K562 (cell line): ENCODE measurements around the gene PSMD13. TPM values are rescaled to one million over a fixed set of nuclear protein-coding genes. Genes with fewer than 3 reads are reported as not detected.

ENCODE experiments used
- BRCA1 ChIP-seq, 2 experiments: fragments of 450-650 bp in 1 of 2; sonication (generic) in 1 of 2; formaldehyde crosslinking in 1 of 2; IDR thresholded peaks; 2 replicates each; pipeline versions ENCODE4 v1.5.0 to v1.6.1; 2017 to 2020; ENCODE audit warnings: mild to moderate bottlenecking in 1 of 2, missing genetic modification reagents in 1 of 2
- CCNT2 ChIP-seq: IDR thresholded peaks from 2 replicates; pipeline ENCODE4 v1.6.1; 2011; ENCODE audit warnings: borderline replicate concordance, low read depth, mild to moderate bottlenecking, moderate library complexity, mixed read lengths, low read length; ENCODE audit not compliant: insufficient read length; ENCODE audit errors: extremely low read depth
- CREB1 ChIP-seq, 2 experiments: sonication (generic) in 1 of 2; formaldehyde crosslinking in 1 of 2; IDR thresholded peaks; 2 replicates each; pipeline versions ENCODE4 v1.6.1 to v1.8.0; 2012 to 2022; ENCODE audit warnings: inconsistent platforms in 1 of 2, mild to moderate bottlenecking in 1 of 2, missing genetic modification reagents in 1 of 2, moderate library complexity in 1 of 2
- GTF2E2 ChIP-seq: fragments of 200-800 bp; sonication (Bioruptor generic); IDR thresholded peaks from 2 replicates; pipeline ENCODE4 v1.6.1; 2016; ENCODE audit warnings: missing genetic modification characterization, missing compliant biosample characterization
- MYC ChIP-seq, 2 experiments: fragments of 250-450 bp in 1 of 2; sonication (Bioruptor Pico) in 1 of 2; IDR thresholded peaks; 2 replicates each; pipeline versions ENCODE4 v1.5.1 to v1.6.1; 2012 to 2021; ENCODE audit warnings: low read depth in 2 of 2, borderline replicate concordance in 1 of 2, improper control_type of control experiment in 1 of 2, low read length in 1 of 2, mild to moderate bottlenecking in 1 of 2, moderate library complexity in 1 of 2
- NR4A1 ChIP-seq, 2 experiments: fragments of 250-450 bp in 1 of 2; fragments of 450-650 bp in 1 of 2; sonication (Bioruptor Pico) in 1 of 2; IDR thresholded peaks; 2 replicates each; pipeline versions ENCODE4 v1.4.0 to v1.6.1; 2016 to 2020; ENCODE audit warnings: mild to moderate bottlenecking in 2 of 2, missing compliant biosample characterization in 1 of 2, missing genetic modification characterization in 1 of 2, moderate library complexity in 1 of 2
- PCBP1 ChIP-seq: fragments of 200-400 bp; formaldehyde crosslinking; IDR thresholded peaks from 2 replicates; pipeline ENCODE4 v1.6.1; 2018; ENCODE audit warnings: mild to moderate bottlenecking, low read depth, low read length; ENCODE audit not compliant: poor library complexity, severe bottlenecking
- RBM14 ChIP-seq: fragments of 200-400 bp; formaldehyde crosslinking; IDR thresholded peaks from 2 replicates; pipeline ENCODE4 v1.6.1; 2018; ENCODE audit warnings: low read depth, mild to moderate bottlenecking, low read length, moderate library complexity, borderline replicate concordance; ENCODE audit not compliant: insufficient read depth
- SIRT6 ChIP-seq: IDR thresholded peaks from one replicate; pipeline ENCODE4 v1.6.1; 2012; ENCODE audit warnings: low read depth, mild to moderate bottlenecking, control low read depth, inconsistent platforms, low read length, moderate library complexity
- WHSC1 ChIP-seq: IDR thresholded peaks from one replicate; pipeline ENCODE4 v1.6.1; 2012; ENCODE audit warnings: low read length, control low read depth, inconsistent platforms
- ZC3H4 ChIP-seq: sonication (generic); formaldehyde crosslinking; IDR thresholded peaks from 2 replicates; pipeline ENCODE4 v1.9.0; 2021; ENCODE audit warnings: missing genetic modification reagents, borderline replicate concordance
- ZNF12 ChIP-seq: sonication (generic); formaldehyde crosslinking; IDR thresholded peaks from 2 replicates; pipeline ENCODE4 v1.4.0; 2020; ENCODE audit warnings: mild to moderate bottlenecking, missing genetic modification reagents
- ZNF174 ChIP-seq: fragments of 250-450 bp; sonication (Bioruptor Pico); IDR thresholded peaks from 2 replicates; pipeline ENCODE4 v1.4.0; 2020; ENCODE audit warnings: mild to moderate bottlenecking
- ZNF197 ChIP-seq: fragments of 200-800 bp; sonication (Bioruptor generic); IDR thresholded peaks from 2 replicates; pipeline ENCODE4 v1.6.1; 2016; ENCODE audit warnings: low read depth, missing genetic modification characterization, missing compliant biosample characterization
- polyA plus RNA-seq, 8 experiments: library from polyadenylated mRNA; depleted of rRNA in 4 of 8; stranded (reverse) in 5 of 8; unstranded in 3 of 8; fragments of >200 nt; fragmentation: Nextera tagmentation in 2 of 8; fragmentation: Illumina TruSeq in 1 of 8; extraction: Ambion mirVana in 2 of 8; extraction: Trizol in 1 of 8; gene quantifications; 2 replicates each; pipeline versions ENCODE4 v1.2.1 to v1.2.3, GENCODE V29; 2011 to 2014; ENCODE audit warnings: inconsistent platforms in 1 of 8, missing spikeins in 1 of 8
- total RNA-seq, 7 experiments: library from RNA; depleted of rRNA in 6 of 7; stranded (reverse); fragments of >200 nt in 6 of 7; fragmentation: Illumina TruSeq in 2 of 7; extraction: Trizol in 2 of 7; gene quantifications; 2 replicates each; pipeline versions ENCODE4 v1.2.1 to v1.2.3, GENCODE V29; 2011 to 2021; ENCODE audit warnings: low replicate concordance in 1 of 7
- TF ChIP-seq, protein P1 (sequence below): sonication (generic); formaldehyde crosslinking; IDR thresholded peaks from 2 replicates; pipeline ENCODE4 v1.8.0; 2023; ENCODE audit warnings: missing genetic modification reagents, mild to moderate bottlenecking, borderline replicate concordance
- TF ChIP-seq, protein P2 (sequence below), 2 experiments: IDR thresholded peaks; 2 replicates each; pipeline ENCODE4 v1.6.1; 2011; ENCODE audit warnings: borderline replicate concordance in 1 of 2, control low read depth in 1 of 2, low read depth in 1 of 2, low read length in 1 of 2, mild to moderate bottlenecking in 1 of 2, mixed read lengths in 1 of 2, moderate library complexity in 1 of 2; ENCODE audit not compliant: insufficient read depth in 1 of 2, insufficient read length in 1 of 2, poor library complexity in 1 of 2, severe bottlenecking in 1 of 2; ENCODE audit errors: extremely low read depth in 1 of 2

The PSMD13 gene
- total and polyA plus RNA-seq, 9 of the 15 experiments (the other 6 are each of a cell fraction or from before 2014, with no cell fraction given): 185 to 383 (median 267) TPM

DNA sequence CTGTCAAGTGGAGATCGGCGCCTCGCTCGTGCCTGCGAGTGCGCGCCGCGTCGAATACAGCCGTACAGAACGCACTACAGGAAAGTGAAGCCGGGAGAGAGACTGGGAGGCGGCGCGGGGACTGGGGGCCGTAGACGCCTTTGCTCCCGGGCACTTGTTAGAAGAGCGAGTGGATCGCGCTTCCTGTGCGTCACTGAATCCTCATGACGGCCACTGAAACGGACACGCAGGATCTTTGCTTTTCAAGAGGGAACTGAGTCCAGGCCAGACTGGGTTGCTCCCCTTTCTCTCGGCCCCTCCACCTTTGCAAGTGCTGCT is 29.0 kb upstream of the PSMD13 start (continued):
- TF ChIP-seq, protein P1, sequence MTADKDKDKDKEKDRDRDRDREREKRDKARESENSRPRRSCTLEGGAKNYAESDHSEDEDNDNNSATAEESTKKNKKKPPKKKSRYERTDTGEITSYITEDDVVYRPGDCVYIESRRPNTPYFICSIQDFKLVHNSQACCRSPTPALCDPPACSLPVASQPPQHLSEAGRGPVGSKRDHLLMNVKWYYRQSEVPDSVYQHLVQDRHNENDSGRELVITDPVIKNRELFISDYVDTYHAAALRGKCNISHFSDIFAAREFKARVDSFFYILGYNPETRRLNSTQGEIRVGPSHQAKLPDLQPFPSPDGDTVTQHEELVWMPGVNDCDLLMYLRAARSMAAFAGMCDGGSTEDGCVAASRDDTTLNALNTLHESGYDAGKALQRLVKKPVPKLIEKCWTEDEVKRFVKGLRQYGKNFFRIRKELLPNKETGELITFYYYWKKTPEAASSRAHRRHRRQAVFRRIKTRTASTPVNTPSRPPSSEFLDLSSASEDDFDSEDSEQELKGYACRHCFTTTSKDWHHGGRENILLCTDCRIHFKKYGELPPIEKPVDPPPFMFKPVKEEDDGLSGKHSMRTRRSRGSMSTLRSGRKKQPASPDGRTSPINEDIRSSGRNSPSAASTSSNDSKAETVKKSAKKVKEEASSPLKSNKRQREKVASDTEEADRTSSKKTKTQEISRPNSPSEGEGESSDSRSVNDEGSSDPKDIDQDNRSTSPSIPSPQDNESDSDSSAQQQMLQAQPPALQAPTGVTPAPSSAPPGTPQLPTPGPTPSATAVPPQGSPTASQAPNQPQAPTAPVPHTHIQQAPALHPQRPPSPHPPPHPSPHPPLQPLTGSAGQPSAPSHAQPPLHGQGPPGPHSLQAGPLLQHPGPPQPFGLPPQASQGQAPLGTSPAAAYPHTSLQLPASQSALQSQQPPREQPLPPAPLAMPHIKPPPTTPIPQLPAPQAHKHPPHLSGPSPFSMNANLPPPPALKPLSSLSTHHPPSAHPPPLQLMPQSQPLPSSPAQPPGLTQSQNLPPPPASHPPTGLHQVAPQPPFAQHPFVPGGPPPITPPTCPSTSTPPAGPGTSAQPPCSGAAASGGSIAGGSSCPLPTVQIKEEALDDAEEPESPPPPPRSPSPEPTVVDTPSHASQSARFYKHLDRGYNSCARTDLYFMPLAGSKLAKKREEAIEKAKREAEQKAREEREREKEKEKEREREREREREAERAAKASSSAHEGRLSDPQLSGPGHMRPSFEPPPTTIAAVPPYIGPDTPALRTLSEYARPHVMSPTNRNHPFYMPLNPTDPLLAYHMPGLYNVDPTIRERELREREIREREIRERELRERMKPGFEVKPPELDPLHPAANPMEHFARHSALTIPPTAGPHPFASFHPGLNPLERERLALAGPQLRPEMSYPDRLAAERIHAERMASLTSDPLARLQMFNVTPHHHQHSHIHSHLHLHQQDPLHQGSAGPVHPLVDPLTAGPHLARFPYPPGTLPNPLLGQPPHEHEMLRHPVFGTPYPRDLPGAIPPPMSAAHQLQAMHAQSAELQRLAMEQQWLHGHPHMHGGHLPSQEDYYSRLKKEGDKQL (CRISPR knock-in tag): 0 out of 2 replicates have a peak, but pooled peaks have one; percentile 62
- no peak for TF ChIP-seq BRCA1 (IDR thresholded peaks at IDR 0.05)
- TF ChIP-seq BRCA1 (CRISPR knock-in tag; IDR thresholded peaks at IDR 0.05): 0 out of 2 replicates have a peak, but pooled peaks have one; percentile 4
- TF ChIP-seq ZNF174 (CRISPR knock-in tag): no peak
- TF ChIP-seq CREB1 (IDR thresholded peaks at IDR 0.05): no peak; the same call in 1 of the 2 replicates
- TF ChIP-seq CREB1 (CRISPR knock-in tag; IDR thresholded peaks at IDR 0.05): peak; percentile 22; the same call in 1 of the 2 replicates
- TF ChIP-seq, protein P2, sequence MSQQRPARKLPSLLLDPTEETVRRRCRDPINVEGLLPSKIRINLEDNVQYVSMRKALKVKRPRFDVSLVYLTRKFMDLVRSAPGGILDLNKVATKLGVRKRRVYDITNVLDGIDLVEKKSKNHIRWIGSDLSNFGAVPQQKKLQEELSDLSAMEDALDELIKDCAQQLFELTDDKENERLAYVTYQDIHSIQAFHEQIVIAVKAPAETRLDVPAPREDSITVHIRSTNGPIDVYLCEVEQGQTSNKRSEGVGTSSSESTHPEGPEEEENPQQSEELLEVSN (IDR thresholded peaks at IDR 0.05; ENCODE audit: borderline replicate concordance in 1 of 2, extremely low read depth in 1 of 2, insufficient read depth in 1 of 2, insufficient read length in 1 of 2, low read depth in 1 of 2, low read length in 1 of 2, poor library complexity in 1 of 2, severe bottlenecking in 1 of 2): peak; percentile 14 to 39
- 0 out of 2 replicates have a peak, but pooled peaks have one; percentile 7 for TF ChIP-seq ZNF197 (CRISPR knock-in tag)
- TF ChIP-seq ZNF12 (CRISPR knock-in tag): 0 out of 2 replicates have a peak, but pooled peaks have one; percentile 58
- TF ChIP-seq MYC (IDR thresholded peaks at IDR 0.05; ENCODE audit: low read depth, low read length): no peak
- TF ChIP-seq MYC (CRISPR knock-in tag; IDR thresholded peaks at IDR 0.05; ENCODE audit: borderline replicate concordance, low read depth): peak; percentile 60; the same call in 1 of the 2 replicates
- TF ChIP-seq WHSC1: no peak
- TF ChIP-seq CCNT2: peak; percentile 4
- TF ChIP-seq RBM14: 0 out of 2 replicates have a peak, but pooled peaks have one; percentile 53
- 0 out of 2 replicates have a peak, but pooled peaks have one; percentile 65 for TF ChIP-seq ZC3H4 (CRISPR knock-in tag)
- peak; percentile 13; the same call in 1 of the 2 replicates for TF ChIP-seq GTF2E2 (tag)
- TF ChIP-seq PCBP1: no peak
- TF ChIP-seq NR4A1 (CRISPR knock-in tag; IDR thresholded peaks at IDR 0.05): no peak
- peak; percentile 44; the same call in 1 of the 2 replicates for TF ChIP-seq NR4A1 (tag; IDR thresholded peaks at IDR 0.05)
- TF ChIP-seq SIRT6: peak; percentile 53
